GM21447 (cell line): ENCODE measurements around the gene FOXN4.

Experiments used
- ATAC-seq: cut with Tn5 transposase; IDR thresholded peaks from one replicate; pipeline ENCODE4 v1.9.1; 2021; ENCODE audit not compliant: unreplicated experiment

Gene FOXN4

GRCh38 chr12:109263439-109263838 lies 45.6 kb downstream of the FOXN4 start:
- ATAC-seq = no peak

- ATAC-seq = no peak
Observed at GRCh38 chr12:109261939-109262338, 47.1 kb downstream of the FOXN4 start.

- no peak for ATAC-seq
Observed at GRCh38 chr12:109261087-109261486, 48.0 kb downstream of the FOXN4 start.

GRCh38 chr12:109259545-109259895 lies 49.6 kb downstream of the FOXN4 start:
- no peak for ATAC-seq

- ATAC-seq = no peak
Observed at GRCh38 chr12:109258607-109259544, 50.2 kb downstream of the FOXN4 start.

GRCh38 chr12:109258201-109258600 lies 50.9 kb downstream of the FOXN4 start:
- no peak for ATAC-seq

GRCh38 chr12:109256011-109256410 lies 53.1 kb downstream of the FOXN4 start:
- no peak for ATAC-seq

GRCh38 chr12:109255377-109255776 lies 53.7 kb downstream of the FOXN4 start:
- no peak for ATAC-seq

- ATAC-seq = no peak
Observed at GRCh38 chr12:109253913-109254544, 55.1 kb downstream of the FOXN4 start.

GRCh38 chr12:109252799-109253198 lies 56.3 kb downstream of the FOXN4 start:
- ATAC-seq = no peak

- ATAC-seq = no peak
Observed at GRCh38 chr12:109250523-109250922, 58.6 kb downstream of the FOXN4 start.

- no peak for ATAC-seq
Observed at GRCh38 chr12:109247831-109248654, 61.0 kb downstream of the FOXN4 start.

- ATAC-seq = no peak
Observed at GRCh38 chr12:109246221-109246620, 62.9 kb downstream of the FOXN4 start.

GRCh38 chr12:109244073-109244472 lies 65.0 kb downstream of the FOXN4 start:
- no peak for ATAC-seq

- no peak for ATAC-seq
Observed at GRCh38 chr12:109241936-109242335, 67.1 kb downstream of the FOXN4 start.

- no peak for ATAC-seq
Observed at GRCh38 chr12:109240365-109240764, 68.7 kb downstream of the FOXN4 start.

- no peak for ATAC-seq
Observed at GRCh38 chr12:109239691-109240090, 69.4 kb downstream of the FOXN4 start.

- no peak for ATAC-seq
Observed at GRCh38 chr12:109239179-109239578, 69.9 kb downstream of the FOXN4 start.

- ATAC-seq = no peak
Observed at GRCh38 chr12:109236257-109236656, 72.8 kb downstream of the FOXN4 start.

GRCh38 chr12:109234012-109234411 lies 75.1 kb downstream of the FOXN4 start:
- ATAC-seq = no peak

- ATAC-seq = no peak
Observed at GRCh38 chr12:109232731-109233130, 76.4 kb downstream of the FOXN4 start.

- no peak for ATAC-seq
Observed at GRCh38 chr12:109230193-109230592, 78.9 kb downstream of the FOXN4 start.
